MM.1S (cell line): Measurements from ENCODE around the gene TSEN2.
"Not testable (repeated sequence)": the region's sequence is repeated elsewhere in the genome, so short reads cannot be mapped to it uniquely, and the experiment has no call there.

Experiments used
- EZH2 ChIP-seq: fragments of 300-600 bp; sonication (generic); optimal IDR thresholded peaks from 2 replicates; pipeline ENCODE3; 2017; ENCODE audit warnings: low read depth, mild to moderate bottlenecking, antibody characterized with exemption, low read length, mixed read lengths
- TF ChIP-seq, protein P1 (sequence below): fragments of 300-600 bp; sonication (generic); IDR thresholded peaks from 2 replicates; pipeline ENCODE4 v1.5.1; 2016; ENCODE audit warnings: antibody characterized with exemption, low read length, mixed read lengths

DNA sequence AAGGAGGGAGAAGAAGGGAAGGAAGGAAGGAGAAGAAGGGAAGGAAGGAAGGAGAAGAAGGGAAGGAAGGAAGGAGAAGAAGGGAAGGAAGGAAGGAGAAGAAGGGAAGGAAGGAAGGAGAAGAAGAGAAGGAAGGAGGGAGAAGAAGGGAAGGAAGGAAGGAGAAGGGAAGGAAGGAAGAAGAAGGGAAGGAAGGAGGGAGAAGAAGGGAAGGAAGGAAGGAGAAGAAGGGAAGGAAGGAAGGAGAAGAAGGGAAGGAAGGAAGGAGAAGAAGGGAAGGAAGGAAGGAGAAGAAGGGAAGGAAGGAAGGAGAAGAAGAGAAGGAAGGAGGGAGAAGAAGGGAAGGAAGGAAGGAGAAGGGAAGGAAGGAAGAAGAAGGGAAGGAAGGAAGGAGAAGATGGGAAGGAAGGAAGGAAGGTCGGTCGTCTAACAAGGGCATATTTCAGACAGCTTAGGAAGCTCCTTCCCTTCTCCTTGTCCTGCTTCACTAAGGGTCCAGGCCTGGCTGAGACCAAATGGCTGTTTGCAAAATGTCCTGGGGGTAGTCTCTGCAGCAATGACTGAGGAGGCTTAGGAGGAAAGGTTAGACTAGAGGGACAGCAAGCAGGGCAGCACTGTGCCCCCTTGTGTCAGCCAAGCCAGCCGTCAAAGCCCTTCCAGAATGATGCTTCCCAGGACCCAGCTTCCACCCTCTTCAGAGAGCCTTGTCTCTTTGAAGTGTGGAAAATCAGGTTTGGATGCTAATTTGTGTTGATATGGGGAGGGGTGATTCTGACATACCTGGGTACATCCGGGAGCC, 35.7 kb upstream of the TSEN2 start:
- not testable (repeated sequence) for TF ChIP-seq EZH2
- TF ChIP-seq, protein P1, sequence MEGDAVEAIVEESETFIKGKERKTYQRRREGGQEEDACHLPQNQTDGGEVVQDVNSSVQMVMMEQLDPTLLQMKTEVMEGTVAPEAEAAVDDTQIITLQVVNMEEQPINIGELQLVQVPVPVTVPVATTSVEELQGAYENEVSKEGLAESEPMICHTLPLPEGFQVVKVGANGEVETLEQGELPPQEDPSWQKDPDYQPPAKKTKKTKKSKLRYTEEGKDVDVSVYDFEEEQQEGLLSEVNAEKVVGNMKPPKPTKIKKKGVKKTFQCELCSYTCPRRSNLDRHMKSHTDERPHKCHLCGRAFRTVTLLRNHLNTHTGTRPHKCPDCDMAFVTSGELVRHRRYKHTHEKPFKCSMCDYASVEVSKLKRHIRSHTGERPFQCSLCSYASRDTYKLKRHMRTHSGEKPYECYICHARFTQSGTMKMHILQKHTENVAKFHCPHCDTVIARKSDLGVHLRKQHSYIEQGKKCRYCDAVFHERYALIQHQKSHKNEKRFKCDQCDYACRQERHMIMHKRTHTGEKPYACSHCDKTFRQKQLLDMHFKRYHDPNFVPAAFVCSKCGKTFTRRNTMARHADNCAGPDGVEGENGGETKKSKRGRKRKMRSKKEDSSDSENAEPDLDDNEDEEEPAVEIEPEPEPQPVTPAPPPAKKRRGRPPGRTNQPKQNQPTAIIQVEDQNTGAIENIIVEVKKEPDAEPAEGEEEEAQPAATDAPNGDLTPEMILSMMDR: not testable (repeated sequence)
